Stimulated activated CD8-positive, alpha-beta memory T cell treated with anti-CD3 and anti-CD28 coated beads, Interleukin-7, amount 100 ng/mL, for 48 hours (primary cell): Measurements from ENCODE around the gene WEE2.
"Not testable (repeated sequence)": the region's sequence is repeated elsewhere in the genome, so short reads cannot be mapped to it uniquely, and the experiment has no call there.

Experiments
- DNase-seq, 2 donors: peaks; one replicate each; pipeline ENCODE4 v3.0.0-alpha.2; 2020; ENCODE audit warnings: low read depth in 1 of 2; ENCODE audit errors: extremely low read depth in 1 of 2

Gene WEE2

DNA sequence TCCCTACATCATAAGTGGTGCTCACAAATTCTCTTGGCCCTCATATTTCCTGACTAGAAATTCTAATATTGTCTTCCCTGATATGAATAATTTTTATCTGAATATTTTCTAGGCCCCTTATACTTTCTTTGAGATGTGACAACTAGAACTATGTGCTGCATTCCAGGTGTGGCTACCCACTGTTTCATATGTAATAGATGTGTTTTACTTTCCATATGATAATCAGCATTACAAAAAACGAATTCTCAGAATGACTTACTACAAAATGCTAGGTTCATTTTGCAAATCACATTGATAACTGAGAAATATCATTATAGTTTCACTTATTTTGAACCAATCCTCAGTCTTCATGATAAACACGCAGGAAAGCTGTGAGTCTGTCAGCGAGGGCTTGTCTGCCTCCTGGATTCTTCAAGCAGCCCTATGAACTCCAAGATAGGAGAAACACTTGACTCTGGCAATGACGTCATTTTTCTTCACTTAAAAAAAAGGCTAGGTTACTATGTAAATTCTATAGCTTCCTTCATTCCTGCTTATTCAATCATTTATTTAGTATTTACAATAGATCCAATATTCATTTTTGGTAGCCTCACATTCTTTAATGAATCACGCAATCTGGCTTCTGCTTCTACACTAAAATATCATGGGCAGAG, 4.6 kb downstream of the WEE2 start:
- no peak for DNase-seq

DNA sequence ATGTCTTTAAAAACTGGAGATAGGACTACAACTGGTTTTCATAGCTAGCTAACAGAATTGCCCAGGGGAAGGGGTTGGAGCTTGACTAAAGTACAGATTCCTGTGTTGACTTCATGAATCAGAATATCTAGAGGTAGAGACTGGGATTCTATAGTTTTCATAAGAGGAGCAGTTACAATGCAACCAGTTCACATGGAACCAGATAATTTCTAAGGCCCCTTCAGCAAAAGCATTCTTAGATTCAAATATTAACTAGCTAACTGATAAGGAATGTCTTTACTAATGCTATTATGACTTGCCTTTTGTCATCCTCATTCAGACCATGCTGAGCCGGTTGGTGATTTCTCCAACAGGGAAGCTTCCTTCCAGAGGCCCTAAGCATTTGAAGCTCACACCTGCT, 5.7 kb downstream of the WEE2 start:
- DNase-seq = no peak

DNA sequence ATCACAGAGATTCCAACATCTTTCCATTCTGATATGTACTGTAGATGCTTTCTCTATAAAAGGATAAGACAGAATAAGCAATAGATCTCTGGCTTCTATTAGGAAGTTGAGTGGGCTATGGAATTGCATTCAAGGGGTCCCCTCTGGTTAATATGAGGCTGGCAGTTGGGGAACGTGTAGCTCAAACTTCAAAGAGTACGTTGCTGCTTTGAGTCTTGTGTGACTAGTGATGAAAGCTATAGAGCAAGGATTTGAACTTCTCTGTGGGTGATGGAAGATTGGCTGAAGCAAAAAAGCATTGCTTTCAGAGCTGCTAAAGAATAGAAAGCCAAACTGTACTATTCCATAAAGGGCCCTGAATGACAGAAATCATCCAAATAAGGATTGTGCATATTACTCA, 6.4 kb downstream of the WEE2 start:
- DNase-seq = no peak

DNA sequence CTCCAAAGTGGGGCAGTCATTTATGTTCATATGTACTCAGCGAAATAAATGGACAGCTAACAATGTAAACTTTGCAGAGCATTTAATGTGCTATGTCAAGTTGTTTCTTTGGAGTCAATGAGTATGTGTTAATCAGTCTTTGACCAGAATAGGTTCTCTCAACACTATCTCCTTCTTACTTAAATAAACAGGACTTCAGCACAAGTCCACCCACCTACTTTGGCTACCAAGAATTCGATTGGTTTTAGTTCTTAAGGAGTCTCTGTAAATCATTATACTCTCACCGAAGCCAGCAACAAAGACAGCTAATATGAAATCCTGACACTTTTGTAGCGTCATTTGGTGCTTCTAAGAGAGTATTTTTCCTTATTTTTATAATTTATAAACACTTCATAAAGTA, 6.9 kb downstream of the WEE2 start:
- DNase-seq = no peak

DNA sequence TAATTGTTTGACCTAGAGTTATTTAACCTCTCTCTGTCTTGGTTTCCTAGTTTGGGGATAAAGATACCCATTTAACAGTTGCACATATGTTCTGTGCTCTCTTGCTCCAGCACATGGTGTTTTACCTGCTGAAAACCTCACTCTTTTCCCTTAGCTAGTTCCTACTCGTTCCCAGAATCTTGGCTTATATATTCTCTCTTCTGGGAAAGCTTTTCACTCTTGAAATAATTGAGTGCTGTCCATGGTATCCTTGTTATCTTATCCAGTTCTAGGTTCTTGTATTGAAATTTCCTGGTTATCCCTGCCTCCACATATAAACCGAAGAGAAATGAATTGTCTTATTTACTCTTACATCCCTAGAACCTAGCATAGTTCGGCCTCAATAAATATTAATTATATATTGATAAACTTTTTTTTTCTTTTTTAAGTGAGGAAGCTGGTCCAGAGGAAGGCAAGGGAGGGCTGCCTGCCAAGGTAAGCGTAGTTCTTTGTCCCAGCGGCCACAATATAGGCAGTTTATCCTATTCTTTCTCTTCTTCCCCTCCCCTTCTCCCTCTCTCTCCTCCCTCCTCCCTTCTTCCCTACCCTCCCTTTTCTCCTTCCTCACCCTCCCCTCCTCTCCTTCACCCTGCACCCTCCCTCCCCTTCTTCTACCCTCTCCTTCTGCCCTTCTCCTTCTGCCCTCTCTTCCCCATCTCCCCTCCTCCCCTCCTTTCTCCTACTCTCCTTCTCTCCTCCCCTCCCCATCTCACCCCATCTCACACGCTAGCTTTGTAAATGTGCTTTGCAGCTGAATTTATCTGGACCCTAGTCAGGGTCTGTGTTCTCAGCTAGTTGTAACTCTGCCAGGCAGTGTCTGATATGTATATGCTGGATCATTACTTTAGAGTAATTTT, 7.9 kb downstream of the WEE2 start:
- no peak for DNase-seq

DNA sequence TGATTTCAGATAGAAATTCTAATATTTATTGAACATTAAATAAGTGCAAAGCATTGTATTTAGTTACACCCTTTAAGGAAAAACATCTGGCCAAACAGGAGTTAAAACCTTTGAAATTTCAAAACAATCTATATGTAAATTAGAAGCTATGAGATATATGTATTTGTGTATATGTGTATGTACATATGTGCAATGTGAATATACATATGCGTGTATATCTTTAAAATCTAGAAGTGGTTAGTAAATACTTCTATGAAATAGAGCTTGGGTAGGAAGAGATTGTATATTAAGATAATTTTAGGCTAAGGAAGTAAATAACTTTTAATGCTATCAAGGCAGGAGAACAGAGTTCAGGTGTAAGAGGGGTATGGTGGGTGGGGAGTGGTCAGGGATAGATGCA, 9.3 kb downstream of the WEE2 start:
- no peak for DNase-seq

DNA sequence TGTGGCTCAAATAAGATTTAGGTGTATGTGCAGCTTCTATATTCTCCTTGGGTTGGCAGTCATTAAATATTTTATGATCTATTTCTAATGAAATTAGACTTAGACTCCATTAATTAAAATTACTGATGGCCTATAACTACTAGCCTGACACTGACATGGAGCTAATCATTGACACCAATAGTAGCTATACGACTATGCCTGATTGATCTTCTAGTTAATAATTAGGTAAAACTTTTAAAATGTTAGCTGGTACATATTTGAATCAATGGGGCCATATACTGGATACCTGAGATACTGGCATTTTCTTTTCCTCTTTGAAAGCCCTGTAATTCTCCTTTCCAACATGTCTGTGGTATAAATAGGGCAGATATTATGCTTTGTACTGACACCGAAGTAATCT, 14.4 kb downstream of the WEE2 start:
- no peak for DNase-seq

DNA sequence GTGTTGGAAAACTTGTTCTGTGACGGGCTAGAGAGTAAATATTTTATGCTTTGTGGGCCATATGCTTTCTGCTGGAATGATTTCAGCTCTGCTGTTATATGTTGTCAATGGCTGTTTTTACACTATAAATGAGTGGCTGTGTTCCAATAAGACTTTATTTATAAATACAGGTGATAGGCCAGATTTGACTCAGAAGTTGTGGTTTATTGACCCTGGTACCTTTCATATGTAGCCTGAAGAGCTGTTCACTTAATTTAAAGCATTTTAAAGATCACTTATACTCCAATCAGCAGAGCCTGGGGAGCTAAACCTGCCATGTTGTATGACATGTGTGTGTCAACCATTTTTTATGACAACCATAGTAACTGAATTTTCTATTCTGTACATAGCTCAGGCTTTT, 20.9 kb downstream of the WEE2 start:
- no peak for DNase-seq

DNA sequence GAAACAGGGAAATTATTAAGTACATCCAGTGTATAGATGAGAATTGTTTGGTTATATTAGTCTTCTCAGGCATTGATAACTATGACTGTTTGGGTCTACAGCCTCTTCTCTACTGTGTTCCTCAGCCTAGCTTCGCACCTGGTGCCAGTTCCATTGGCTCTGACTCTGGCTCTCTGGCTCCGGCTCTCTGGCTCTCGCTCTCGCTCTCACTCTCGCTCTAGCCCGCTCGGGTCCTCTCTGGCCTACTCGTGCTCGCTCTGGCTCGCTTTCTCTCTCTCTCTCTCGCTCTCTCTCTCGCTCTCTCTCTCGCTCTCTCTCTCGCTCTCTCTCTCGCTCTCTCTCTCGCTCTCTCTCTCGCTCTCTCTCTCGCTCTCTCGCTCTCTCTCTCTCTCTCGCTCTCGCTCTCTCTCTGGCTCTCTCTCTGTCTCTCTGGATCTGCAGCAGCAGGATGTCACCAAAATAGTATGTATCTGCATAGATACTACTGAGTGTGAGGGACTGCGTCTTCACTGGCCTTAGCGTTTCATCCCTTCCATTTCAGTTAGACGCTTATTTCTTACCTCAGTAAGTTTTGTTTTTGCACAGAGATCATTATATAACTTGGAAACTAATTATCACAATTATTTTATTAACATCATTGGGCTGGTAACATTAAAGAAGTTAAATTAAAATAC, 23.5 kb downstream of the WEE2 start:
- no peak for DNase-seq

DNA sequence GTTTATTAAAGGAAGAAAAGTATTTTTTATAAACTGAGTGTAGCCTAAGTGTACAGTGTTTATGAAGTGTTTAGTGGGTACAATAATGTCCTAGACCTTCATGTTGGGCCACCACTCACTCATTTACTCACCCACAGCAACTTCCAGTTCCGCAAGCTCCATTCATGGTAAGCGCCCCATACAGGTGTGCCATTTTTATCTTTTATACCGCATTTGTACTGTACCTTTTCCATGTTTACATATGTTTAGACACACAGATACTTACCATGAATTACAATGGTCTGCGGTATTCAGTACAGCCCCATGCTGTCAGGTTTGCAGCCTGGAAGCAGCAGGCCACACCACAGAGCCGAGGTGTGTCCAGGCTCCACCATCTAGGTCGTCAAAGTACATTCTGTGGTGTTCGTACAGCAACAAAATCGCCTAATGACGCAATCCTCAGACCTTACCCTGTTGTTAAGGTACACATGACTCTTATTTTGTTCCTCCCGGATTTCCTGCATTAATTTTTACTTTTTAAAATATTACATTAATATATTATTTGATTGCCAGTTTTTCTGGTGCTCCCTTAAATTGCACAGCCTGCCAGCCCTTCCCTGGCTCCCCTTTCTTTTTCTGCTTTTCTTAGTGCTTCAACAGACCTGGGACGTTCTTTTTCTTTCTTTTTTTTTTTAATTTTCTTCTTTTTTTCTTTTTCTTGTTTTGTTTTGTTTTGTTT, 29.1 kb downstream of the WEE2 start:
- DNase-seq = no peak

DNA sequence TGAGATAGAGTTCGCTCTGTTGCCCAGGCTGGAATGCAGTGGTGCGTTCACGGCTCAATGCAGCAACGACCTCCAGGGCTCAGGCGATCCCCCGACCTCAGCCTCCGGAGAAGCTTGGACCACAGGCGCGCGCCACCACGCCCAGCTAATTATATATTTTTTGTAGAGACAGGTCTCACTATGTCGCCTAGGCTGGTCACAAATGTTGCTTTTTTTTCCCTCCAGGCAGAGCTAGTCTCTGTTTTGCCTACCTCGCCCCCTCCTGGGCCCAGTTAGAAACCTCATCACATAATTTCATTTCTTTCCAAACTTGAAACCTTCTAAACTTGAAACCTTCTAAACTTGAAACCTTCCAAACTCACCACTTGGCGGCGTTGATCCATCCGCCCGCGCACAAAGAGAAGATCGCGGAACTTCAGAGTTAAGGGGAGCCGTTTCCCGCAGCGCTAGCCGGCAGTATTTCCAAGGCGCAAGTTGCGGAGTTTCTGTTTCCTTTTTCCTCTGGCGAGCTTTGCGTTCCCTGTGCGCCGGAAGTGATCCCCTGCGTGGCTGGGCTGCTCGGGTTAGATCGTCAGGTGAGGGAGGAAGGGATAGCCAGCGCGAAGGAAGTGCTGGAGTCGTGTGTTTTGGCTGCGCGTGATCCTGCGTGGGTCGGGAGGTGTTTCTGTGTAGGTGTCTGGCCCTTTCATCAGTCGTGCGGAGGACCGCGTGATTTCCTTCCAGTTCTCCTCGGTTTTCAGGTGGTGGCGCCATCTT, 29.9 kb downstream of the WEE2 start, which contains the start of gene SSBP1:
Gene SSBP1, plus strand, starts transcription at position 523 of the 756 bp plus-strand sequence. CDS start 809 bp downstream, outside the sequence.
- DNase-seq = peak; percentile 82 to 87

DNA sequence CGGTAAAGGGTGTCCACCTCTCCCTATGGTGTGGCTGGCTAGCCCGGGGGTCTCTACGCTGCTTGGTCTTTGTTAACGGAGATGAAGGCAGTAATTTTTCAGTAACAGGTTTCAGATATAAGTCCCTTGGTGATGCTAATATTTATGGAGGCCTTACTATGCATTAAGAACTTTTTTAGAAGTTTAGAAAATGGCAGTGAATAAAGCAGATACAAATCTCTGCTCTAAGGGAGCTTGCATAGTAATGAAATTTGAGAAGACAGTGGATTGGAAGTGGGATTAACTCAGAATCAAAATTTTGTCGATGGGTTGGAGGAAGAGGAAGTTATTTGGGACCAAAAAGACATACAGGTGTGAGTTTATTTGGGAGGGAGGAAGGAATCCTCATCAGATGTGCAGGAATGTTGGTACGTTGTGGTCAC, 30.4 kb downstream of the WEE2 start:
- no peak for DNase-seq

DNA sequence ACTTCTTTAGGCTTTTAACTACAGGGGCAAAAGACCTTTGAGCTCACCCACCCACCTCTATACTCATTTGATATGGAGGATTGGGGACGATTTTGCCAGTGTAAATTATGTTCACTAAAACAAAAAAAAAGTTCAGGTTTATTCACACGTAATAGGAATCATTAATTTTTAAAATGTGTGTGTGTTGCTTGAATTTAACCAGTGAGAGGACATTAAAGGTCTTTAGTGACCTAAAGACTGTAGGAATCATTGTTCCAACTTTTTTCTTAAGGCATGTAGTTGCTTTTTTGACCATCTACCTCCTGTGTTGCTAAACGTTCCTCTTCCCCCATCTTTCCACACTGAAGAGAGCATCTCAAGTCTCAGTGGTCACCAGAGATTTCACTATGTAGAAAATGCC, 31.1 kb downstream of the WEE2 start:
- DNase-seq = no peak

DNA sequence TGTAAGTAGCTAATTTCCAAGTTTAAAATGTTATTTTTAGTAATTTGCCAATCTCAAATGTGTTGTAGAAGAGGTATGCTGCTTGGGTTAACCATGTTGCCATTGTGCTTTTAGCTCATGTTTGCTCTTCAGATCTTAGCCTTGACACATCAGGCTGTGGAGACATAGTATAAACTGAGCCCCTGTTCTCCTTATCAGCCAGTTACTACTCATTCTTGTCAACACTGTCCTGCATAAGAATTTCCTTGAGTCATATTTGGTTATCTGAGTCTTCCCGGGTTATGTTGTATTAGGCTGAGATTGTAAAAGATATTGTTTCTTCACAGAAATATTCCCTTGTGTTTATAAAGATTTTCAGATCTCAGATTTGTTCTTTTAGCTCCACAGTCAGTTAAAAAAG, 34.1 kb downstream of the WEE2 start:
- no peak for DNase-seq

DNA sequence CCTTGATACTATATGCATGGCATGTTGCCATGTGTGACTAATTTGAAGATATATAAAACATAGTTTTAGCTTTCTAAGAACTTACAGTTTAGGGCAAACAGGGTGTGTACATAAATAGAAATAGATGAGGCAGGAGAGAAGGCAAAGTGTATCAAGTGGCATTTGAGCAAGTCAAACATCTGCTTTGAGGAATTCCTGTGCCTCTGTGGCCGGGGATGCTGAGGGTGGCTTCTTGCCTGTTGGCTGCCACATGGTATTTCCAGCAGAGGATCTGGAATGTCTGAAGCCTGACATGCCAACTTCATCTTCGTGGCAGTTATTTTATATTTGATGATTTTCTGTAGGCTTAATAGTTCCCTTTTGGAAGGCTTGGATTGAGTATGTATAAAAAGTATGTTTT, 36.0 kb downstream of the WEE2 start:
- DNase-seq = no peak

DNA sequence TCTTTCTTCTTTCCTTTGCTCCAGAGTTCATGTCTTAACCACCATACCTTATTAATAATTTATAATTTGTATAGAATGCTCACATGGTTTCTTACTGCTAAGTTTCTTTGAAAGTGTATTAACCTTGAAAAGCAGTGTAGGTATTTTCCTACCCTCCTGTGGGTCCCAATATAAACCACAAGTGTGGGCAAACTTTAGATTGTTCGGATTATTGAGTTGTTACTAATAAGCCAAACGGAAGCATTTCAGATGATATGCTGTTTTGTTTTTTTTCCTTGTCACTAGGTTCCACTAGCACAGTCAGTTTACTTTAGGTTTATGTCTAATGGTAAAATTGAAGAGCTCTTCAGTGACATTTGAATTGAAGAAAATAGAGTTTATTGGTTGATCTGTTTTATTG, 40.2 kb downstream of the WEE2 start:
- no peak for DNase-seq

DNA sequence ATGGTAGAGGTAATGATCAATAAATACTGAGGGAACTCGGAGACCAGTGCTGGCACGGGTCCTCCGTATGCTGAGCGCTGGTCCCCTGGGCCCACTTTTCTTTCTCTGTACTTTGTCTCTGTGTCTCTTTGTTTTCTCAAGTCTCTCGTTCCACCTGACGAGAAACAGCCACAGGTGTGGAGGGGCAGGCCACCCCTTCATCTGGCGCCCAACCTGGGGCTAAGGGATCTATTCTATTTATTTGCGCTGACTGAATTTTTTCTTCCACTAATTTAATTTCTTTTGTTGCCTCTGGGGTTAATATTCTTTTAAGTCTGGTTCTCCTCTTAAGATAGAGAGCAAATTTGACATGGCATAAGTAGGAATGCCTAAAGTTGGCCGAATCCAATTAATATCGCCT, 43.8 kb downstream of the WEE2 start:
- DNase-seq = not testable (repeated sequence)

DNA sequence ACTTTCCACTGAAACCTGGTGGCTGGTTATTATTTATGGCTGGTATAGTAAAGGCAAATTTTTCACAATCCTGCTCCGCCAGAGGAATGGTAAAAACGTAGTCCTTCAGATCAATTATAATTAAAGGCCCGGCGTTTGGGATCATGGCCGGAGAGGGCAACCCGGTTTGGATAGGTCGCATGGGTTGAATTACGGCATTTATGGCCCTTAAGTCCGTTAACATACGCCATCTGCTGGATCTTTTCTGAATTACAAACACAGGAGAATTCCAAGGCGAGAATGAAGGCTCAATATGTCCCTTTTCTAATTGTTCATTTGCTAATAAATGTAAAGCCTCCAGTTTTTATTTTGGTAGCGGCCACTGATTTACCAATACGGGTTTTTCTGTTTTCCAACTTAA, 44.5 kb downstream of the WEE2 start:
- DNase-seq = no peak

DNA sequence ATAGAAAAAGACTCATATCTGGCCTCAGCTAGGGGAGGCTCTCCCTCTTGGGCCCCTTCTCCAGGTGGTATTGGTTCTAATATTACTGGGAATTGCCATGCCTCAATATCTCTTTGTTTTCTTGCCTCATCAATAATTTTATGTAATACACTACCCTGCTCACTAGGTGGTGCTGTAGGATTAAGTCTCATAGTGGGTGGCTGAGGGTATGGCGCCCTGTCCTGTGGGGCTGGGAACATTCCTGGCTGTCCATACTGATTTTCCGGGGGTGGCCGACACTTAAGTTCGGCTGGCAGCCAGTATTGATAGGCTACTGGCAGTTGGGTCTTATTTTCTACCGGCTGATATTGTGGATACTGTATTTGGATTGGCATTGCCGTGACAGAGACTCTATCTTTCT, 46.8 kb downstream of the WEE2 start:
- no peak for DNase-seq

DNA sequence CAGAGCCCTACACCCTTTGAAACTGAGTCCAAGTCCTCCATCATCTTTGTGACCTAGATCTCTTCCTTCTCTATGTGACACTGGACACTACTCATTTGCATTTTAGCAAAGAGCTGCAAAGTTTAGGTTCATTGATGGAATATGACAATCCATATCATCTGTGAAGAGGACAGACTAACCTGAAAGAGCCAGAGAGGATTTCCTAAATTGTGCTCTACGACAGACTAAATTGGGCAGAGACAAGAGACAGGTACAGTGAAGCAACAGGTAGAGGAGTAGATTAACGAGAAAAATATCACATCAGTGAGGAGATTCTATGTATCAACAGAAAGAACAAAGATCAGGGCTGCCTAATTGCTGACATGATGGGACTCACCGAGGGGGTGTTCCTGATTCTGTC, 55.6 kb downstream of the WEE2 start, which contains the start of gene TAS2R3:
Gene TAS2R3, plus strand, starts transcription at position 301 of the 400 bp plus-strand sequence. Its CDS starts 62 bp downstream, at position 363.
- no peak for DNase-seq
